Stimulated activated naive B cell treated with anti-CD40 and anti-IgM and Interleukin-4, amounts not matched to agents 10 μg/mL and 1 μg/mL and 100 μg/mL, for 72 hours (primary cell): ENCODE results near the gene POP5.
A peak's percentile ranks its signal among the peaks of the same experiment; 100 is the strongest.
"Not testable (repeated sequence)": the region's sequence is repeated elsewhere in the genome, so short reads cannot be mapped to it uniquely, and the experiment has no call there.

Source experiments
- ATAC-seq, 2 donors: fragments of 150-1000 bp; cut with Tn5 transposase; replicated peaks; 2 replicates each; pipeline ENCODE4 v1.10.0; 2021; ENCODE audit warnings: moderate library complexity in 1 of 2
- DNase-seq: peaks from one replicate; pipeline ENCODE4 v3.0.0; 2021
- H3K27ac Mint-ChIP-seq: one replicate; pipeline ENCODE4 v1.8.0; 2022; ENCODE audit warnings: mild to moderate bottlenecking, mixed read lengths
- H3K27me3 Mint-ChIP-seq, 2 donors: one replicate each; pipeline ENCODE4 v1.8.0; 2022; ENCODE audit warnings: mixed read lengths in 2 of 2
- H3K36me3 Mint-ChIP-seq, 2 donors: one replicate each; pipeline ENCODE4 v1.8.0; 2022; ENCODE audit warnings: mixed read lengths in 2 of 2, mild to moderate bottlenecking in 1 of 2
- H3K4me1 Mint-ChIP-seq, 2 donors: one replicate each; pipeline ENCODE4 v1.8.0; 2022; ENCODE audit warnings: mixed read lengths in 2 of 2, mild to moderate bottlenecking in 1 of 2
- H3K4me3 Mint-ChIP-seq, 2 donors: one replicate each; pipeline ENCODE4 v1.8.0; 2022; ENCODE audit warnings: mild to moderate bottlenecking in 2 of 2, mixed read lengths in 2 of 2, moderate library complexity in 1 of 2
- H3K9me3 Mint-ChIP-seq, 2 donors: one replicate each; pipeline ENCODE4 v1.8.0; 2022; ENCODE audit warnings: mixed read lengths in 2 of 2, mild to moderate bottlenecking in 1 of 2

Gene POP5

GRCh38 chr12:120538281-120539156 lies 42.7 kb downstream of the POP5 start:
- no peak for DNase-seq
- Mint-ChIP-seq H3K4me3 (peak overlapping the region; percentile 25 to 42), H3K36me3 (peaks cover 21 to 26% of the 10 kb centered on the region in 2 donors), H3K9me3 (no peaks in the 10 kb centered on the region), H3K27me3 (no peaks in the 10 kb centered on the region), H3K27ac (peak overlapping the region; percentile 60), H3K4me1 (peaks cover 27 to 56% of the 10 kb centered on the region in 2 donors)
- no peak for ATAC-seq

GRCh38 chr12:120537856-120538220 lies 43.4 kb downstream of the POP5 start:
- peak overlapping the region; percentile 46 to 53 for H3K4me3 Mint-ChIP-seq
- H3K27ac Mint-ChIP-seq: no peak overlapping the region
- H3K36me3 Mint-ChIP-seq: peaks cover 21 to 26% of the 10 kb centered on the region in 2 donors
- ATAC-seq (no peak), DNase-seq (no peak)
- H3K4me1 Mint-ChIP-seq: peaks cover 27 to 56% of the 10 kb centered on the region in 2 donors
- no peaks in the 10 kb centered on the region for H3K9me3 Mint-ChIP-seq
- H3K27me3 Mint-ChIP-seq: no peaks in the 10 kb centered on the region

- Mint-ChIP-seq H3K4me1 (peaks cover 27 to 47% of the 10 kb centered on the region in 2 donors), H3K36me3 (peaks cover 14 to 18% of the 10 kb centered on the region in 2 donors), H3K27me3 (no peaks in the 10 kb centered on the region), H3K4me3 (peak overlapping the region; percentile 74 to 77), H3K27ac (no peak overlapping the region), H3K9me3 (no peaks in the 10 kb centered on the region)
- ATAC-seq (no peak), DNase-seq (no peak)
Observed at GRCh38 chr12:120536064-120536791, 45.0 kb downstream of the POP5 start.

GRCh38 chr12:120534703-120535655 lies 46.2 kb downstream of the POP5 start:
- ATAC-seq (peak; percentile 69 to 73), DNase-seq (peak; percentile 27)
- no peaks in the 10 kb centered on the region for H3K27me3 Mint-ChIP-seq
- H3K27ac Mint-ChIP-seq: peak overlapping the region; percentile 100
- peak overlapping the region; percentile 97 to 99 for H3K4me3 Mint-ChIP-seq
- no peaks in the 10 kb centered on the region for H3K9me3 Mint-ChIP-seq
- peaks cover 24 to 43% of the 10 kb centered on the region in 2 donors for H3K4me1 Mint-ChIP-seq
- peaks cover 11 to 12% of the 10 kb centered on the region in 2 donors for H3K36me3 Mint-ChIP-seq

GRCh38 chr12:120534203-120534702 lies 46.9 kb downstream of the POP5 start, which contains the start of gene RNF10:
Gene RNF10, plus strand, starts transcription at chr12:120534356. Its CDS starts 456 bp downstream, at chr12:120534812.
- Mint-ChIP-seq H3K27me3 (no peaks in the 10 kb centered on the region), H3K36me3 (peaks cover 9 to 12% of the 10 kb centered on the region in 2 donors), H3K27ac (peak within 1 kb of the TSS; percentile 100), H3K4me3 (peak within 1 kb of the TSS; percentile 97 to 99), H3K9me3 (no peaks in the 10 kb centered on the region), H3K4me1 (peaks cover 21 to 38% of the 10 kb centered on the region in 2 donors)
- ATAC-seq (peak; percentile 85 to 87), DNase-seq (peak; percentile 63)

GRCh38 chr12:120532701-120533238 lies 48.4 kb downstream of the POP5 start:
- no peak for ATAC-seq
- H3K36me3 Mint-ChIP-seq: peaks cover 11 to 13% of the 10 kb centered on the region in 2 donors
- H3K27ac Mint-ChIP-seq: no peak overlapping the region
- H3K27me3 Mint-ChIP-seq: no peaks in the 10 kb centered on the region
- H3K4me3 Mint-ChIP-seq: no peak overlapping the region
- H3K4me1 Mint-ChIP-seq: peaks cover 9 to 23% of the 10 kb centered on the region in 2 donors
- H3K9me3 Mint-ChIP-seq: no peaks in the 10 kb centered on the region
- no peak for DNase-seq

GRCh38 chr12:120530418-120530761 lies 50.8 kb downstream of the POP5 start:
- H3K36me3 Mint-ChIP-seq: peaks cover 5 to 12% of the 10 kb centered on the region in 2 donors
- DNase-seq, H3K9me3 Mint-ChIP-seq, H3K27me3 Mint-ChIP-seq, H3K27ac Mint-ChIP-seq, ATAC-seq, H3K4me1 Mint-ChIP-seq: not testable (repeated sequence)
- peak overlapping the region in 1 of 2 donors; percentile 99 for H3K4me3 Mint-ChIP-seq

- Mint-ChIP-seq H3K4me1 (peaks cover 0 to 4% of the 10 kb centered on the region in 2 donors), H3K27me3 (no peaks in the 10 kb centered on the region), H3K27ac (peak overlapping the region; percentile 100), H3K4me3 (peak overlapping the region; percentile 99 to 100), H3K36me3 (peaks cover 5 to 12% of the 10 kb centered on the region in 2 donors), H3K9me3 (no peaks in the 10 kb centered on the region)
- ATAC-seq (no peak), DNase-seq (no peak)
Observed at GRCh38 chr12:120529641-120530417, 51.4 kb downstream of the POP5 start.

GRCh38 chr12:120528861-120529525 lies 52.2 kb downstream of the POP5 start, which contains the start of gene COQ5:
Gene COQ5, minus strand, starts transcription at chr12:120529158. Its CDS starts 17 bp downstream, at chr12:120529141.
- H3K27ac Mint-ChIP-seq: peak within 1 kb of the TSS; percentile 100
- H3K27me3 Mint-ChIP-seq: no peaks in the 10 kb centered on the region
- H3K9me3 Mint-ChIP-seq: no peaks in the 10 kb centered on the region
- peaks cover 3 to 9% of the 10 kb centered on the region in 2 donors for H3K36me3 Mint-ChIP-seq
- ATAC-seq (peak; percentile 96), DNase-seq (peak; percentile 80)
- peaks cover 0 to 4% of the 10 kb centered on the region in 2 donors for H3K4me1 Mint-ChIP-seq
- H3K4me3 Mint-ChIP-seq: peak within 1 kb of the TSS; percentile 99 to 100
